ENCODE results near the gene ZBTB21.

Gene ZBTB21

DNA sequence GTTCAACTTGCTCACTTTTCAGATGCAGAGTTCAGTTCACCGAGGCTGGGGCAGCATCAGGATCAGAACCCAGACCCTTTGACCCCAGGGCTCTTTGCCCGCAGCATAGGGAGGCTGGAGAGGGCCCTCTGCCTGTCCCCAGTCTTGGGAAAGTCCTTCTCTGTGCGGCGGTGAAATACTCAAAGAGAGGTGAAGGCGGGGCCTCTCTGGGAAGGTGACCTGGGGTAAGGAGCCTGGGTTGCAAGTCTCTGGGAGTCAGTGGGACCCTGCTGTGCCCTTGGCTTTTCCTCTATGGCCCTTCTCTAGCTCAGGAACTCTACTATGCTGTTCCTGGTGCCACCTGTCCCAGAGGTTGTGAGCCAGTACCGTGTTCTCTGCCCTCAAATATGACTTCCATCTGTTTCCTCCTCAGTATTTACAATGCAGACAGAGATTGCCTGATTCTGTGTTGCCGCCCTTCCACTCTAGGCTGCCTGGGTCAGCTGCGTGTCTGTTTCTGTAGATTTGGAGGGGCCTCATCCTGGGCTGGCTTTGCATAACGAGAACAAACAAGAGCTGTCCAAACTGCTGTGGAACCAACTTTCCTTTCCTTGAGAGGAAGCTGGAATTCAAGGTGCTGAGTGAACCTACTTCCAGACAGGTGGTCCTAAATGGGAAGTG is 18.7 kb upstream of the ZBTB21 start:
- Histone ChIP-seq H3K14ac (ENCODE audit: low read length) (no peak overlapping the region), H3K27me3 (ENCODE audit: control insufficient read depth in 3 of 3, insufficient read depth in 3 of 3, low read depth in 1 of 3, low read length in 3 of 3) (peaks cover 0 to 15% (median 0%) of the 10 kb centered on the region in 3 experiments), H2BK12ac (ENCODE audit: low read length) (no peak overlapping the region), H2BK120ac (ENCODE audit: low read depth, low read length) (no peak overlapping the region), H3K27ac (replicated peaks; ENCODE audit: low read length) (no peak overlapping the region), H3K9ac (ENCODE audit: low read depth, low read length, poor library complexity) (no peak overlapping the region), H2BK5ac (ENCODE audit: low read length) (no peak overlapping the region), H4K8ac (ENCODE audit: low read depth, low read length) (no peak overlapping the region), H3K23ac (ENCODE audit: low read depth, low read length, poor library complexity) (no peak overlapping the region), H3K79me1 (ENCODE audit: low read depth, low read length) (peaks cover 3% of the 10 kb centered on the region), H2AK5ac (ENCODE audit: low read depth, low read length) (no peak overlapping the region), H3K36me3 (replicated peaks in 1 of 2; ENCODE audit: control insufficient read depth in 2 of 2, insufficient read depth in 2 of 2, low read length in 2 of 2) (no peaks in the 10 kb centered on the region), H3K4me3 (ENCODE audit: low read length in 2 of 2) (no peak overlapping the region), H3K4ac (ENCODE audit: low read length) (no peak overlapping the region), H3K9me3 (replicated peaks in 1 of 2; ENCODE audit: control insufficient read depth in 2 of 2, insufficient read depth in 1 of 2, low read depth in 1 of 2, low read length in 2 of 2) (peaks cover 0 to 6% of the 10 kb centered on the region in 2 donors), H3K4me2 (ENCODE audit: insufficient read depth, low read length, poor library complexity, severe bottlenecking) (no peak overlapping the region), H4K91ac (ENCODE audit: low read depth, low read length, poor library complexity) (no peak overlapping the region), H2AFZ (ENCODE audit: low read length) (no peak overlapping the region), H2BK15ac (ENCODE audit: low read length) (no peak overlapping the region), H3K18ac (ENCODE audit: low read length) (no peak overlapping the region), H3K4me1 (ENCODE audit: control insufficient read depth in 2 of 2, insufficient read depth in 1 of 2, low read depth in 1 of 2, low read length in 2 of 2) (peaks cover 0 to 10% of the 10 kb centered on the region in 2 donors)
- WGBS, 2 donors (ENCODE audit: extremely low coverage in 2 of 2, insufficient read length in 2 of 2, insufficient replicate concordance in 1 of 2): no CpG with 5 or more reads among the region's 9 CpGs
- DNase-seq (ENCODE audit: low spot score): no peak

DNA sequence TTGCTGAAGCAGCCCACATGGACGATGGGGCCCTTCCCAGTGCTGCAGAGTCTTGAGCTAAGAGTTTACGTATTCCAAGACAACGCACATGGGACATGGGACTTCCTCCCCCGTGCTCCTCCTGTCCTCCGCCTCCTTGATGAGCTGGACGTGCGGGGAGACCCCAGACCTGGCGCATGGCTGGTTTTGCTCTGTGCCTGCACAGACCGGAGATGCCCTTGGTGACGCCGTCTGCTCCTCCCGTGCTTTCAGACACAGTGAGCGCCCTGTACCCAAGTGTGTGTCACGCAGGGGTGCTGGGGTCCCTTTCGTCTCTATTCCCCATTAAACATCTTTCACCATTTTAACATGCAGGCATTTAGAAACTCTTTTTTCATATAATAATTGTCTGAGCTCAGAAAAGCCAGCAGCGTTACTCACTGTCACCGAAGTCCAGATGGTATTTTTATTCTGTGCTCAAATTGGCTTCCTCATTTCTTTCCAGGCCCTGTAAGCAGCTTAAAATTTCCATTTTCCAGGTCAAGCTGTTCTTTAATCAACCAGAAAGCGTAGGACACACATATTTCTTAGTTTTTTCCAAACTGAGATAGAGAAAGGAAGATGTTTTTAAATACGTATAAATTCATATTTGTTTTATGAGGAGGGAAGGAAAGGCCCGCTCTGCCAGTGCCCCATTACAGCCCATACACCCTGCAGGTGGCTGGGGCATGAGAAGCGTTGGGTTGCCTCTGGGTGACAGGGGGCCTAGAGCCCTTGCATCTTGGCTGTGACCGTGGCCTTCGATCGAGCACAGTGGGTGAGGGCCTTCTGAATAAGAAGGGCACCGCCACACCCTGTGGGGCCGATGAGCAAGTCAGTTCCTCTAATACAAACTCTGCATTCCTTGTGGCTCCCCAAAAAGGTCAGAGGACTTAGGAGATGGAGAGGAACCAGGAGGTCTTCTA is 17.9 kb upstream of the ZBTB21 start:
- no peak overlapping the region for H2AK5ac ChIP-seq (ENCODE audit: low read depth, low read length)
- H3K4me3 ChIP-seq (ENCODE audit: low read length in 2 of 2): peak overlapping the region in 1 of 2 donors; percentile 20
- H3K9me3 ChIP-seq (replicated peaks in 1 of 2; ENCODE audit: control insufficient read depth in 2 of 2, insufficient read depth in 1 of 2, low read depth in 1 of 2, low read length in 2 of 2): peaks cover 0 to 6% of the 10 kb centered on the region in 2 donors
- H2BK5ac ChIP-seq (ENCODE audit: low read length): no peak overlapping the region
- no peak overlapping the region for H4K8ac ChIP-seq (ENCODE audit: low read depth, low read length)
- H3K9ac ChIP-seq (ENCODE audit: low read depth, low read length, poor library complexity): no peak overlapping the region
- H2BK15ac ChIP-seq (ENCODE audit: low read length): peak overlapping the region; percentile 62
- H3K79me1 ChIP-seq (ENCODE audit: low read depth, low read length): peaks cover 3% of the 10 kb centered on the region
- no peak overlapping the region for H4K91ac ChIP-seq (ENCODE audit: low read depth, low read length, poor library complexity)
- H3K4ac ChIP-seq (ENCODE audit: low read length): no peak overlapping the region
- no peak overlapping the region for H2BK120ac ChIP-seq (ENCODE audit: low read depth, low read length)
- no peak overlapping the region for H3K4me2 ChIP-seq (ENCODE audit: insufficient read depth, low read length, poor library complexity, severe bottlenecking)
- no CpG with 5 or more reads among the region's 26 CpGs for WGBS, 2 donors (ENCODE audit: extremely low coverage in 2 of 2, insufficient read length in 2 of 2, insufficient replicate concordance in 1 of 2)
- no peak overlapping the region for H2AFZ ChIP-seq (ENCODE audit: low read length)
- peak overlapping the region; percentile 24 for H3K18ac ChIP-seq (ENCODE audit: low read length)
- no peaks in the 10 kb centered on the region for H3K36me3 ChIP-seq (replicated peaks in 1 of 2; ENCODE audit: control insufficient read depth in 2 of 2, insufficient read depth in 2 of 2, low read length in 2 of 2)
- H2BK12ac ChIP-seq (ENCODE audit: low read length): no peak overlapping the region
- H3K14ac ChIP-seq (ENCODE audit: low read length): no peak overlapping the region
- DNase-seq (ENCODE audit: low spot score): no peak
- H3K4me1 ChIP-seq (ENCODE audit: control insufficient read depth in 2 of 2, insufficient read depth in 1 of 2, low read depth in 1 of 2, low read length in 2 of 2): peaks cover 0 to 11% of the 10 kb centered on the region in 2 donors
- peak overlapping the region; percentile 76 for H3K23ac ChIP-seq (ENCODE audit: low read depth, low read length, poor library complexity)
- H3K27ac ChIP-seq (replicated peaks; ENCODE audit: low read length): no peak overlapping the region
- peaks cover 0 to 15% (median 0%) of the 10 kb centered on the region in 3 experiments for H3K27me3 ChIP-seq (ENCODE audit: control insufficient read depth in 3 of 3, insufficient read depth in 3 of 3, low read depth in 1 of 3, low read length in 3 of 3)

DNA sequence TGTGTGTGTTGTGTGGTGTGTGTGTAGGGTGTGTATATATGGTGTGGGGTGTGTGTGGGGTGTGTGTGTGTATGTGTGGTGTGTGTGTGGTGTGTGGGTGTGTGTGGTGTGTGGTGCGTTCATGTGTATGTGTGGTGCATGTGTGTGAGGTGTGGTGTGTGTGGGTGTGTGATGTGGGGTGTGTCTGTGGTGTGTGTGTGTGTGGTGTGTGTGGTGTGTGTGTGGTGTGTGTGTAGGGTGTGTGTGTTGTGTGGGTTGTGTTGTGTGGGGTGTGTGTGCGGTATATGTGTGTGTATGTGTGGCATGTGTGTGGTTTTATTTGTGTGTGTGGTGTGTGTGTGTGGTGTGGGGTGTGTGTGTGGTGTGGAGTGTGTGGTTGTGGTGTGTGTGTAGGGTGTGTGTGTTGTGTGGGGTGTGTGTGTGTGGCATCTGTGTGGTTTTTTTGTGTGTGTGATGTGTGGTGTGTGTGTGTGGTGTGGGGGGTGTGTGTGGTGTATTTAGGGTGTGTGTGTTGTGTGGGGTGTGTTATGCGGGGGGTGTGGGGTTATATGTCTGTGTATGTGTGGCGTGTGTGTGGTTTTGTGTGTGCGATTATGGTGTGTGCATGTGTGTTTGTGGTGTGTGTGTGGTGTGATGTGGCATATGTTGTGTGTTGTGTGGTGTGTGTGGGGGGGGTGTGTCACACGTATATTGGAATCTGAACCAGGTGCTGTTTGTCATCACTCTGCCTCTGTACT is 17.1 kb upstream of the ZBTB21 start:
- Histone ChIP-seq H3K79me1 (ENCODE audit: low read depth, low read length) (peaks cover 3% of the 10 kb centered on the region), H4K8ac (ENCODE audit: low read depth, low read length) (no peak overlapping the region), H3K14ac (ENCODE audit: low read length) (peak overlapping the region; percentile 39), H2BK12ac (ENCODE audit: low read length) (peak overlapping the region; percentile 68), H2BK5ac (ENCODE audit: low read length) (no peak overlapping the region), H3K36me3 (replicated peaks in 1 of 2; ENCODE audit: control insufficient read depth in 2 of 2, insufficient read depth in 2 of 2, low read length in 2 of 2) (no peaks in the 10 kb centered on the region), H3K18ac (ENCODE audit: low read length) (no peak overlapping the region), H2BK15ac (ENCODE audit: low read length) (peak overlapping the region; percentile 62), H2AFZ (ENCODE audit: low read length) (no peak overlapping the region), H3K4me2 (ENCODE audit: insufficient read depth, low read length, poor library complexity, severe bottlenecking) (no peak overlapping the region), H4K91ac (ENCODE audit: low read depth, low read length, poor library complexity) (peak overlapping the region; percentile 44), H3K9ac (ENCODE audit: low read depth, low read length, poor library complexity) (peak overlapping the region; percentile 26), H3K27me3 (ENCODE audit: control insufficient read depth in 3 of 3, insufficient read depth in 3 of 3, low read depth in 1 of 3, low read length in 3 of 3) (peaks cover 0 to 13% (median 0%) of the 10 kb centered on the region in 3 experiments), H3K27ac (replicated peaks; ENCODE audit: low read length) (no peak overlapping the region), H2AK5ac (ENCODE audit: low read depth, low read length) (no peak overlapping the region), H3K4ac (ENCODE audit: low read length) (no peak overlapping the region), H3K23ac (ENCODE audit: low read depth, low read length, poor library complexity) (peak overlapping the region; percentile 76), H3K9me3 (replicated peaks in 1 of 2; ENCODE audit: control insufficient read depth in 2 of 2, insufficient read depth in 1 of 2, low read depth in 1 of 2, low read length in 2 of 2) (peaks cover 0 to 6% of the 10 kb centered on the region in 2 donors), H2BK120ac (ENCODE audit: low read depth, low read length) (no peak overlapping the region), H3K4me3 (ENCODE audit: low read length in 2 of 2) (peak overlapping the region in 1 of 2 donors; percentile 61), H3K4me1 (ENCODE audit: control insufficient read depth in 2 of 2, insufficient read depth in 1 of 2, low read depth in 1 of 2, low read length in 2 of 2) (peaks cover 4 to 16% of the 10 kb centered on the region in 2 donors)
- WGBS, 2 donors (ENCODE audit: extremely low coverage in 2 of 2, insufficient read length in 2 of 2, insufficient replicate concordance in 1 of 2): 100% methylated on average over 1 to 5 of the region's 6 CpGs
- DNase-seq (ENCODE audit: low spot score): no peak

All from neuronal stem cell (in vitro differentiated cells).